GM12878 (cell line): ENCODE results near the gene PPP2R1A. TPM values are rescaled to one million over a fixed set of nuclear protein-coding genes. Genes with fewer than 3 reads are reported as not detected.

ENCODE experiments used
- ATF7 ChIP-seq: fragments of 450-650 bp; IDR thresholded peaks from 2 replicates; pipeline ENCODE4 v1.6.1; 2016; ENCODE audit warnings: low read depth, mild to moderate bottlenecking
- BHLHE40 ChIP-seq, 2 experiments: fragments of 450-650 bp in 1 of 2; IDR thresholded peaks; 2 replicates each; pipeline ENCODE4 v1.6.1; 2011 to 2017; ENCODE audit warnings: low read depth in 2 of 2, borderline replicate concordance in 1 of 2, improper control_type of control experiment in 1 of 2, low read length in 1 of 2, mild to moderate bottlenecking in 1 of 2
- EP300 ChIP-seq, 2 experiments: fragments of 150-350 bp in 1 of 2; IDR thresholded peaks; 2 replicates each; pipeline ENCODE4 v1.6.1; 2011 to 2012; ENCODE audit warnings: low read depth in 2 of 2, low read length in 2 of 2, borderline replicate concordance in 1 of 2, improper control_type of control experiment in 1 of 2, inconsistent platforms in 1 of 2; ENCODE audit not compliant: control insufficient read depth in 1 of 2
- MEF2A ChIP-seq: IDR thresholded peaks from 2 replicates; pipeline ENCODE4 v1.6.1; 2011; ENCODE audit warnings: low read depth, mild to moderate bottlenecking, low read length, moderate library complexity; ENCODE audit not compliant: insufficient read depth
- NBN ChIP-seq: fragments of 450-650 bp; IDR thresholded peaks from 2 replicates; pipeline ENCODE4 v1.6.1; 2016
- NRF1 ChIP-seq: conservative IDR thresholded peaks from 2 replicates; pipeline ENCODE4 v1.6.1; 2011; ENCODE audit warnings: mild to moderate bottlenecking, low read depth, low read length, improper control_type of control experiment
- PAX5 ChIP-seq: IDR thresholded peaks from 2 replicates; pipeline ENCODE4 v1.6.1; 2011; ENCODE audit warnings: low read depth, low read length, borderline replicate concordance
- PML ChIP-seq: IDR thresholded peaks from 2 replicates; pipeline ENCODE4 v1.6.1; 2012; ENCODE audit warnings: low read length, inconsistent platforms
- POLR2AphosphoS5 ChIP-seq: IDR thresholded peaks from 2 replicates; pipeline ENCODE4 v1.6.1; 2011; ENCODE audit warnings: mild to moderate bottlenecking, low read length, inconsistent platforms
- POU2F2 ChIP-seq: IDR thresholded peaks from 3 replicates; pipeline ENCODE4 v1.6.1; 2011; ENCODE audit warnings: low read depth, mild to moderate bottlenecking, low read length, borderline replicate concordance
- SMAD1 ChIP-seq: fragments of 450-650 bp; IDR thresholded peaks from 2 replicates; pipeline ENCODE4 v1.6.1; 2018; ENCODE audit warnings: mild to moderate bottlenecking, low read depth; ENCODE audit not compliant: partially characterized antibody
- SMC3 ChIP-seq: IDR thresholded peaks from 2 replicates; pipeline ENCODE4 v1.6.1; 2011; ENCODE audit warnings: low read length, improper control_type of control experiment, borderline replicate concordance
- SRF ChIP-seq, 2 experiments: IDR thresholded peaks; 2 replicates each; pipeline ENCODE4 v1.6.1; 2011; ENCODE audit warnings: low read depth in 2 of 2, low read length in 2 of 2, mild to moderate bottlenecking in 1 of 2, moderate library complexity in 1 of 2
- TARDBP ChIP-seq: IDR thresholded peaks from 2 replicates; pipeline ENCODE4 v1.6.1; 2016; ENCODE audit warnings: borderline replicate concordance
- TCF12 ChIP-seq: IDR thresholded peaks from 2 replicates; pipeline ENCODE4 v1.6.1; 2011; ENCODE audit warnings: low read depth, mild to moderate bottlenecking, low read length
- WRNIP1 ChIP-seq: IDR thresholded peaks from 2 replicates; pipeline ENCODE4 v1.6.1; 2011; ENCODE audit warnings: low read depth, low read length, improper control_type of control experiment, borderline replicate concordance
- ZBED1 ChIP-seq: IDR thresholded peaks from 2 replicates; pipeline ENCODE4 v1.6.1; 2016; ENCODE audit warnings: borderline replicate concordance
- polyA plus RNA-seq, 11 experiments: library from polyadenylated mRNA; depleted of rRNA in 4 of 11; unstranded in 6 of 11; stranded (reverse) in 5 of 11; fragments of >200 nt; fragmentation: Nextera tagmentation in 4 of 11; fragmentation: Illumina TruSeq in 1 of 11; extraction: Ambion mirVana in 4 of 11; extraction: Trizol in 1 of 11; gene quantifications; 1 replicate in 1 of 11; 2 replicates in 10 of 11; pipeline versions ENCODE4 v1.2.1 to v1.2.3, GENCODE V29; 2011 to 2016; ENCODE audit warnings: inconsistent platforms in 2 of 11, missing spikeins in 2 of 11, low read depth in 1 of 11
- total RNA-seq, 4 experiments: library from RNA; depleted of rRNA in 3 of 4; stranded (reverse); fragments of >200 nt in 3 of 4; fragmentation: Illumina TruSeq in 1 of 4; extraction: Trizol in 1 of 4; gene quantifications; 2 replicates each; pipeline versions ENCODE4 v1.2.1 to v1.2.3, GENCODE V29; 2013 to 2021
- TF ChIP-seq, protein P1 (sequence below), 3 experiments: IDR thresholded peaks in 2 of 3; conservative IDR thresholded peaks in 1 of 3; 2 replicates each; pipeline ENCODE4 v1.5.1; 2011; ENCODE audit warnings: low read depth in 3 of 3, low read length in 3 of 3, mild to moderate bottlenecking in 3 of 3, control low read depth in 2 of 3, moderate library complexity in 2 of 3, inconsistent platforms in 1 of 3, mixed read lengths in 1 of 3; ENCODE audit not compliant: control insufficient read depth in 2 of 3, insufficient read depth in 1 of 3; ENCODE audit errors: extremely low read depth in 1 of 3
- TF ChIP-seq, protein P2 (sequence below): fragments of 450-650 bp; IDR thresholded peaks from 2 replicates; pipeline ENCODE4 v1.6.1; 2016; ENCODE audit warnings: mild to moderate bottlenecking
- TF ChIP-seq, protein P3 (sequence below): fragments of 450-650 bp; IDR thresholded peaks from 2 replicates; pipeline ENCODE4 v1.6.1; 2017; ENCODE audit warnings: low read depth, mild to moderate bottlenecking, moderate library complexity
- TF ChIP-seq, protein P4 (sequence below): fragments of 450-650 bp; conservative IDR thresholded peaks from 2 replicates; pipeline ENCODE4 v1.6.1; 2017; ENCODE audit warnings: mild to moderate bottlenecking, moderate library complexity

The PPP2R1A gene
- total and polyA plus RNA-seq, 10 of the 15 experiments (the other 5 are each of a cell fraction or from before 2014, with no cell fraction given): 16.0 to 359 (median 140) TPM

DNA sequence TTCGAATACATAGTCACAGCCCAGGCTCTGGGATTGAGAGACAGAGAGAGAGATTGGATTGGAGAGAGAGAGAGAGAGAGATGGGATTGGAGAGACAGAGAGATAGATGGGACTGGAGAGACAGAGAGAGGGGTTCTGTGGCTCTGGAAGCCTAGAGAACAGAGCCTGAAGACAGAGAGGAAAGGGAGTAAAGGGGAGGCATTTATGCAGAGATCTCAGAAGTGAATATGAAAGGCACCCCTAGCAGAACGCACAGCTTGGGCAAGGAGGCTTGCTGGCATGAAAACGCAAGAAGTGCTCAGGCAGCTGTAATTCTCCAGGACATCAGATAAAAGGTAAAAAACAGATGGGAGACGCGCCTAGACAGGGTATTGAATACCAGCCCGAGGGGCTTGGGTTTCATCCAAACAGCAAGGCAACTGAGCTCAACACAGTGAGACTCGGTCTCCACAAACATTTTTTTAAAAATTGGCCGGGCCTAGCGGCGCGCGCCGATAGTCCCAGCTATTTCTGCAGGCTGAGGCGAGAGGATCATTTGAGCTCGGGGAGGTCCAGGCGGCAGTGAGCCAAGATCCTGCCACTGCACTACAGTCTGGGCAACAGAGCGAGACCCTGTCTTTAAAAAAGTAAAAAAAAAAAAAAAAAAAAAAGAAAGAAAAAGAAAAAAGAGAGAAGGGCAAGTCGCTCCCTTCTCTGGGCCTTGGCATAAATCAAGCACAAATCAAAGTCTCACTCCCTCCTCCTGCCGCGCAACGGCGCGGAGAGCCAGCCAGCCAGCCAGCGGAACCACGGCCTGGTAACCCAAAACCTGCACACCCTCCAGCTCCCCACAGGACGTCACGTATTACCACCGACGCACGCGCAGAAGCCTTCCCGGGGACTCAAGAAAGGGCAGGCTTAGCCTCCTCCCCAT is 774 bp upstream of the PPP2R1A start (continued):
- TF ChIP-seq MEF2A (no peak), NRF1 (peak; percentile 82), BHLHE40 (IDR thresholded peaks at IDR 0.05; ENCODE audit: borderline replicate concordance in 1 of 2, low read depth in 2 of 2, low read length in 1 of 2) (peak; percentile 54 to 58; a peak in 3 of 4 replicates), PML (peak; percentile 45; the same call in 1 of the 2 replicates), EP300 (IDR thresholded peaks at IDR 0.05; ENCODE audit: borderline replicate concordance in 1 of 2, control insufficient read depth in 1 of 2, low read depth in 2 of 2, low read length in 2 of 2) (peak; percentile 14 to 28; a peak in 1 of 4 replicates), SRF (IDR thresholded peaks at IDR 0.05; ENCODE audit: low read depth in 2 of 2, low read length in 2 of 2) (peak in 1 of 2 experiments; percentile 70; a peak in 3 of 4 replicates), TARDBP (no peak), POU2F2 (peak; percentile 78), ZBED1 (0 out of 2 replicates have a peak, but pooled peaks have one; percentile 29), TCF12 (0 out of 2 replicates have a peak, but pooled peaks have one; percentile 46), POLR2AphosphoS5 (peak; percentile 68; the same call in 1 of the 2 replicates), PAX5 (peak; percentile 99), NBN (peak; percentile 80), SMC3 (0 out of 2 replicates have a peak, but pooled peaks have one; percentile 15), WRNIP1 (0 out of 2 replicates have a peak, but pooled peaks have one; percentile 32), SMAD1 (peak; percentile 77), ATF7 (peak; percentile 70)
- TF ChIP-seq, protein P1, sequence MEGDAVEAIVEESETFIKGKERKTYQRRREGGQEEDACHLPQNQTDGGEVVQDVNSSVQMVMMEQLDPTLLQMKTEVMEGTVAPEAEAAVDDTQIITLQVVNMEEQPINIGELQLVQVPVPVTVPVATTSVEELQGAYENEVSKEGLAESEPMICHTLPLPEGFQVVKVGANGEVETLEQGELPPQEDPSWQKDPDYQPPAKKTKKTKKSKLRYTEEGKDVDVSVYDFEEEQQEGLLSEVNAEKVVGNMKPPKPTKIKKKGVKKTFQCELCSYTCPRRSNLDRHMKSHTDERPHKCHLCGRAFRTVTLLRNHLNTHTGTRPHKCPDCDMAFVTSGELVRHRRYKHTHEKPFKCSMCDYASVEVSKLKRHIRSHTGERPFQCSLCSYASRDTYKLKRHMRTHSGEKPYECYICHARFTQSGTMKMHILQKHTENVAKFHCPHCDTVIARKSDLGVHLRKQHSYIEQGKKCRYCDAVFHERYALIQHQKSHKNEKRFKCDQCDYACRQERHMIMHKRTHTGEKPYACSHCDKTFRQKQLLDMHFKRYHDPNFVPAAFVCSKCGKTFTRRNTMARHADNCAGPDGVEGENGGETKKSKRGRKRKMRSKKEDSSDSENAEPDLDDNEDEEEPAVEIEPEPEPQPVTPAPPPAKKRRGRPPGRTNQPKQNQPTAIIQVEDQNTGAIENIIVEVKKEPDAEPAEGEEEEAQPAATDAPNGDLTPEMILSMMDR (IDR thresholded peaks at IDR 0.05 in 2 of 3, conservative IDR thresholded peaks at IDR 0.05 in 1 of 3; ENCODE audit: control insufficient read depth in 2 of 3, extremely low read depth in 1 of 3, insufficient read depth in 1 of 3, low read depth in 3 of 3, low read length in 3 of 3): 0 out of 6 replicates have a peak, but pooled peaks of 1 of the 3 experiments have one; percentile 5
- TF ChIP-seq, protein P2, sequence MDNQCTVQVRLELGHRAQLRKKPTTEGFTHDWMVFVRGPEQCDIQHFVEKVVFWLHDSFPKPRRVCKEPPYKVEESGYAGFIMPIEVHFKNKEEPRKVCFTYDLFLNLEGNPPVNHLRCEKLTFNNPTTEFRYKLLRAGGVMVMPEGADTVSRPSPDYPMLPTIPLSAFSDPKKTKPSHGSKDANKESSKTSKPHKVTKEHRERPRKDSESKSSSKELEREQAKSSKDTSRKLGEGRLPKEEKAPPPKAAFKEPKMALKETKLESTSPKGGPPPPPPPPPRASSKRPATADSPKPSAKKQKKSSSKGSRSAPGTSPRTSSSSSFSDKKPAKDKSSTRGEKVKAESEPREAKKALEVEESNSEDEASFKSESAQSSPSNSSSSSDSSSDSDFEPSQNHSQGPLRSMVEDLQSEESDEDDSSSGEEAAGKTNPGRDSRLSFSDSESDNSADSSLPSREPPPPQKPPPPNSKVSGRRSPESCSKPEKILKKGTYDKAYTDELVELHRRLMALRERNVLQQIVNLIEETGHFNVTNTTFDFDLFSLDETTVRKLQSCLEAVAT: peak; percentile 89
- TF ChIP-seq, protein P3, sequence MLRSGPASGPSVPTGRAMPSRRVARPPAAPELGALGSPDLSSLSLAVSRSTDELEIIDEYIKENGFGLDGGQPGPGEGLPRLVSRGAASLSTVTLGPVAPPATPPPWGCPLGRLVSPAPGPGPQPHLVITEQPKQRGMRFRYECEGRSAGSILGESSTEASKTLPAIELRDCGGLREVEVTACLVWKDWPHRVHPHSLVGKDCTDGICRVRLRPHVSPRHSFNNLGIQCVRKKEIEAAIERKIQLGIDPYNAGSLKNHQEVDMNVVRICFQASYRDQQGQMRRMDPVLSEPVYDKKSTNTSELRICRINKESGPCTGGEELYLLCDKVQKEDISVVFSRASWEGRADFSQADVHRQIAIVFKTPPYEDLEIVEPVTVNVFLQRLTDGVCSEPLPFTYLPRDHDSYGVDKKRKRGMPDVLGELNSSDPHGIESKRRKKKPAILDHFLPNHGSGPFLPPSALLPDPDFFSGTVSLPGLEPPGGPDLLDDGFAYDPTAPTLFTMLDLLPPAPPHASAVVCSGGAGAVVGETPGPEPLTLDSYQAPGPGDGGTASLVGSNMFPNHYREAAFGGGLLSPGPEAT: peak; percentile 9; the same call in 1 of the 2 replicates
- TF ChIP-seq, protein P4, sequence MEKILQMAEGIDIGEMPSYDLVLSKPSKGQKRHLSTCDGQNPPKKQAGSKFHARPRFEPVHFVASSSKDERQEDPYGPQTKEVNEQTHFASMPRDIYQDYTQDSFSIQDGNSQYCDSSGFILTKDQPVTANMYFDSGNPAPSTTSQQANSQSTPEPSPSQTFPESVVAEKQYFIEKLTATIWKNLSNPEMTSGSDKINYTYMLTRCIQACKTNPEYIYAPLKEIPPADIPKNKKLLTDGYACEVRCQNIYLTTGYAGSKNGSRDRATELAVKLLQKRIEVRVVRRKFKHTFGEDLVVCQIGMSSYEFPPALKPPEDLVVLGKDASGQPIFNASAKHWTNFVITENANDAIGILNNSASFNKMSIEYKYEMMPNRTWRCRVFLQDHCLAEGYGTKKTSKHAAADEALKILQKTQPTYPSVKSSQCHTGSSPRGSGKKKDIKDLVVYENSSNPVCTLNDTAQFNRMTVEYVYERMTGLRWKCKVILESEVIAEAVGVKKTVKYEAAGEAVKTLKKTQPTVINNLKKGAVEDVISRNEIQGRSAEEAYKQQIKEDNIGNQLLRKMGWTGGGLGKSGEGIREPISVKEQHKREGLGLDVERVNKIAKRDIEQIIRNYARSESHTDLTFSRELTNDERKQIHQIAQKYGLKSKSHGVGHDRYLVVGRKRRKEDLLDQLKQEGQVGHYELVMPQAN: 0 out of 2 replicates have a peak, but pooled peaks have one; percentile 37
